Caki2 (cell line): ENCODE data around the gene TXNRD2. TPM values are rescaled to one million over a fixed set of nuclear protein-coding genes. Genes with fewer than 3 reads are reported as not detected.
"Not testable (repeated sequence)": the region's sequence is repeated elsewhere in the genome, so short reads cannot be mapped to it uniquely, and the experiment has no call there.

Source experiments
- DNase-seq: peaks from one replicate; pipeline ENCODE4 v3.0.0-alpha.2; 2015; ENCODE audit warnings: low read depth
- in situ Hi-C: cut with HindIII; loops from 2 replicates; pipeline ENCODE4 v1.10.0; 2016; ENCODE audit warnings: low sequenced_read_pairs, low pct_unique_long_range_greater_than_20kb, mixed read lengths
- total RNA-seq: library from RNA; depleted of rRNA; stranded (reverse); fragments of >200 nt; shearing (Covaris generic); gene quantifications from 2 replicates; pipeline ENCODE4 v1.2.3, GENCODE V29; 2014; ENCODE audit warnings: low replicate concordance; rRNA removed

The TXNRD2 gene
- total RNA-seq, 1 experiment from 2014 or later, result 54.5 TPM

- in situ Hi-C loops, result loop anchor here (10.0 kb wide), 1 partner anchor 79 kb away; no protein-coding TSS in a partner anchor
- DNase-seq, result not testable (repeated sequence)
These were observed 108.3 kb downstream of the TXNRD2 start for GRCh38 chr22:19833327-19833726.

- no peak for DNase-seq
- in situ Hi-C loops, result loop anchor here (10.0 kb wide), 1 partner anchor 78 kb away; no protein-coding TSS in a partner anchor
These were observed 109.0 kb downstream of the TXNRD2 start for GRCh38 chr22:19832476-19833108.

- in situ Hi-C loops, result loop anchor here (10.0 kb wide), 1 partner anchor 77 kb away; no protein-coding TSS in a partner anchor
These were observed 109.6 kb downstream of the TXNRD2 start for GRCh38 chr22:19831979-19832378.

GRCh38 chr22:19831016-19831415 is 110.6 kb downstream of the TXNRD2 start:
- no peak for DNase-seq
- in situ Hi-C loops, result loop anchor here (10.0 kb wide), 1 partner anchor 76 kb away; no protein-coding TSS in a partner anchor

More at GRCh38 chr22:19831979-19832378, 109.6 kb downstream of the TXNRD2 start:
- not testable (repeated sequence) for DNase-seq

- no peak for DNase-seq
- in situ Hi-C loops, result no loop called here
These were observed 113.6 kb downstream of the TXNRD2 start for GRCh38 chr22:19828035-19828401.

- DNase-seq, result no peak
- in situ Hi-C loops, result no loop called here
These were observed 114.1 kb downstream of the TXNRD2 start for GRCh38 chr22:19827341-19828034.

GRCh38 chr22:19826619-19826950 is 115.0 kb downstream of the TXNRD2 start:
- DNase-seq, result no peak
- in situ Hi-C loops, result no loop called here

GRCh38 chr22:19825904-19826618 is 115.6 kb downstream of the TXNRD2 start:
- no peak for DNase-seq

More at GRCh38 chr22:19825904-19826618, 115.6 kb downstream of the TXNRD2 start:
- in situ Hi-C loops, result no loop called here

Other genes with a start within 250 kb of the TXNRD2 start
- 37.8 and 46.2 TPM in 2 replicates for gene SEPTIN5, start 227.3 kb downstream of the TXNRD2 start, total RNA-seq
- 11.2 and 12.3 TPM in 2 replicates for gene GP1BB, start 218.3 kb downstream of the TXNRD2 start, total RNA-seq
- gene TBX1, start 181.0 kb downstream of the TXNRD2 start, total RNA-seq, result 0.68 TPM in 1 of 2 replicates, not detected in the other
- 42.7 and 52.6 TPM in 2 replicates for gene GNB1L, start 86.9 kb downstream of the TXNRD2 start, total RNA-seq
- 4.2 and 6.6 TPM in 2 replicates for gene RTL10, start 86.9 kb downstream of the TXNRD2 start, total RNA-seq
- gene COMT, start within 50 bp of the TXNRD2 start, total RNA-seq, result 517 and 585 TPM in 2 replicates
- gene ARVCF, start 75.0 kb upstream of the TXNRD2 start, total RNA-seq, result 3.6 and 15.2 TPM in 2 replicates
- 26.6 and 55.2 TPM in 2 replicates for gene TANGO2, start 79.3 kb upstream of the TXNRD2 start, total RNA-seq
- 8.8 and 26.8 TPM in 2 replicates for gene DGCR8, start 138.4 kb upstream of the TXNRD2 start, total RNA-seq
- gene RANBP1, start 174.3 kb upstream of the TXNRD2 start, total RNA-seq, result 816 and 890 TPM in 2 replicates
- 55.3 and 76.4 TPM in 2 replicates for gene TRMT2A, start 175.4 kb upstream of the TXNRD2 start, total RNA-seq
- gene ZDHHC8, start 190.0 kb upstream of the TXNRD2 start, total RNA-seq, result 12.6 and 21.8 TPM in 2 replicates
- gene CCDC188, start 209.2 kb upstream of the TXNRD2 start, total RNA-seq, result not detected in 2 replicates